Measurements from ENCODE around the gene MFSD12. TPM values are rescaled to one million over a fixed set of nuclear protein-coding genes. Genes with fewer than 3 reads are reported as not detected.

The MFSD12 gene
- total RNA-seq, 1 donor from 2014 or later = 95.9 TPM

GRCh38 chr19:3595521-3596061, 38.2 kb upstream of the MFSD12 start:
- no peak overlapping the region for H3K4me3 ChIP-seq
- H3K4me1 ChIP-seq = no peaks in the 10 kb centered on the region
- H3K27me3 ChIP-seq = no peaks in the 10 kb centered on the region
- DNase-seq (no peak), ATAC-seq (no peak)
- no peaks in the 10 kb centered on the region for H3K9me3 ChIP-seq
- TF ChIP-seq, protein P1, sequence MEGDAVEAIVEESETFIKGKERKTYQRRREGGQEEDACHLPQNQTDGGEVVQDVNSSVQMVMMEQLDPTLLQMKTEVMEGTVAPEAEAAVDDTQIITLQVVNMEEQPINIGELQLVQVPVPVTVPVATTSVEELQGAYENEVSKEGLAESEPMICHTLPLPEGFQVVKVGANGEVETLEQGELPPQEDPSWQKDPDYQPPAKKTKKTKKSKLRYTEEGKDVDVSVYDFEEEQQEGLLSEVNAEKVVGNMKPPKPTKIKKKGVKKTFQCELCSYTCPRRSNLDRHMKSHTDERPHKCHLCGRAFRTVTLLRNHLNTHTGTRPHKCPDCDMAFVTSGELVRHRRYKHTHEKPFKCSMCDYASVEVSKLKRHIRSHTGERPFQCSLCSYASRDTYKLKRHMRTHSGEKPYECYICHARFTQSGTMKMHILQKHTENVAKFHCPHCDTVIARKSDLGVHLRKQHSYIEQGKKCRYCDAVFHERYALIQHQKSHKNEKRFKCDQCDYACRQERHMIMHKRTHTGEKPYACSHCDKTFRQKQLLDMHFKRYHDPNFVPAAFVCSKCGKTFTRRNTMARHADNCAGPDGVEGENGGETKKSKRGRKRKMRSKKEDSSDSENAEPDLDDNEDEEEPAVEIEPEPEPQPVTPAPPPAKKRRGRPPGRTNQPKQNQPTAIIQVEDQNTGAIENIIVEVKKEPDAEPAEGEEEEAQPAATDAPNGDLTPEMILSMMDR (IDR thresholded peaks at IDR 0.05) = no peak
- intact Hi-C loops (cut with DNase I) = no loop called here
- no peaks in the 10 kb centered on the region for H3K36me3 ChIP-seq
- H3K27ac ChIP-seq = no peak overlapping the region

GRCh38 chr19:3593156-3593555, 35.8 kb upstream of the MFSD12 start:
- Histone ChIP-seq H3K36me3 (no peaks in the 10 kb centered on the region), H3K27me3 (no peaks in the 10 kb centered on the region), H3K9me3 (no peaks in the 10 kb centered on the region), H3K4me3 (no peak overlapping the region), H3K4me1 (no peaks in the 10 kb centered on the region), H3K27ac (no peak overlapping the region)
- intact Hi-C loops (cut with DNase I) = no loop called here
- TF ChIP-seq, protein P1 (IDR thresholded peaks at IDR 0.05) = no peak
- DNase-seq (no peak), ATAC-seq (no peak)

GRCh38 chr19:3591876-3592613, 34.7 kb upstream of the MFSD12 start:
- TF ChIP-seq, protein P1 (IDR thresholded peaks at IDR 0.05) = no peak

DNA sequence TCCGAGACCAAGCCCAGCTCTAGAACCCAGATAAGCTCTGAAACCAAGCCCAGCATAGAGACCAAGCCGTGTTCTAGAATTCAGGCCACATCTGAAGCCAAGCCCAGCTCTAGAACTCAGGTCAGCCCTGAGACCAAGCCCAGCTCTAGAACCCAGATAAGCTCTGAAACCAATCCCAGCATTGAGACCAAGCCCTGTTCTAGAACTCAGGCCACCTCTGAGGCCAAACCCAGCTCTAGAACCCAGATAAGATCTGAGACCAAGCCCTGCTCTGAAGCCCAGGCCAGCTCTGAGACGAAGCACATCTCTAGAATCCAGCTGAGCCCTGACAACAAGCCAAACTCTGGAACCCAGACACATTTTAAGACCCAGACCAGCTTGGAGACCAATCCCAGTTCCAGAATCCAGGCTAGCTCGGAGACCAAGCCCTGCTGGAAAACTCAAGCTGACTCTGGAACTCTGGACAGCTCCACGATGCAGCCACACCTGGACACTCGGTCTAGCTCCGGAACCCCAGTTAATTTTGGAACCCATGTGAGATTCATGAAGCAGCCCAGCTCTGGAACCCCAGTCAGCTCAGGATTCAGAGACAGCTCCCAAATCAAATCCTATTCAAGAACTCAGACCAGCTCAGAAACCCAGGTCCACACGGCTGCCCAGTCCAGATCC, 33.7 kb upstream of the MFSD12 start:
- Histone ChIP-seq H3K9me3 (no peaks in the 10 kb centered on the region), H3K27me3 (peaks cover 1% of the 10 kb centered on the region), H3K4me3 (no peak overlapping the region), H3K4me1 (no peaks in the 10 kb centered on the region), H3K36me3 (no peaks in the 10 kb centered on the region), H3K27ac (no peak overlapping the region)
- ATAC-seq (no peak), DNase-seq (no peak)
- TF ChIP-seq, protein P1 (IDR thresholded peaks at IDR 0.05) = no peak
- intact Hi-C loops (cut with DNase I) = no loop called here

More at GRCh38 chr19:3591876-3592613, 34.7 kb upstream of the MFSD12 start:
- Histone ChIP-seq H3K9me3 (no peaks in the 10 kb centered on the region), H3K27ac (no peak overlapping the region), H3K4me1 (no peaks in the 10 kb centered on the region), H3K4me3 (no peak overlapping the region), H3K36me3 (no peaks in the 10 kb centered on the region), H3K27me3 (no peaks in the 10 kb centered on the region)
- DNase-seq (no peak), ATAC-seq (no peak)
- intact Hi-C loops (cut with DNase I) = no loop called here

GRCh38 chr19:3589949-3590348, 32.6 kb upstream of the MFSD12 start:
- intact Hi-C loops (cut with DNase I) = loop anchor here (5.0 kb wide), 1 partner anchor 32 kb away; no protein-coding TSS in a partner anchor
- no peak for DNase-seq
- Histone ChIP-seq H3K27me3 (peaks cover 11% of the 10 kb centered on the region), H3K27ac (no peak overlapping the region), H3K9me3 (no peaks in the 10 kb centered on the region), H3K36me3 (no peaks in the 10 kb centered on the region), H3K4me3 (no peak overlapping the region), H3K4me1 (peaks cover 3% of the 10 kb centered on the region)
- TF ChIP-seq, protein P1 (IDR thresholded peaks at IDR 0.05) = no peak
- no peak for ATAC-seq
